Activated CD8-positive, alpha-beta memory T cell treated with anti-CD3 and anti-CD28 coated beads, Interleukin-2, amount 50 U/mL, for 48 hours (primary cell): ENCODE data around the gene AADACL2.
"Not testable (repeated sequence)": the region's sequence is repeated elsewhere in the genome, so short reads cannot be mapped to it uniquely, and the experiment has no call there.

Experiments used
- DNase-seq: peaks from one replicate; pipeline ENCODE4 v3.0.0-alpha.2; 2020

The AADACL2 gene

GRCh38 chr3:151768393-151768930 lies 34.7 kb downstream of the AADACL2 start:
- DNase-seq, result no peak

- DNase-seq, result no peak
Observed at GRCh38 chr3:151769175-151769574, 35.4 kb downstream of the AADACL2 start.

GRCh38 chr3:151770956-151771355 lies 37.2 kb downstream of the AADACL2 start:
- DNase-seq, result no peak

- DNase-seq, result no peak
Observed at GRCh38 chr3:151772825-151773480, 39.2 kb downstream of the AADACL2 start.

- DNase-seq, result no peak
Observed at GRCh38 chr3:151774235-151774634, 40.5 kb downstream of the AADACL2 start.

- no peak for DNase-seq
Observed at GRCh38 chr3:151774910-151775309, 41.2 kb downstream of the AADACL2 start.

GRCh38 chr3:151775314-151776258 lies 41.9 kb downstream of the AADACL2 start:
- no peak for DNase-seq

GRCh38 chr3:151776259-151776740 lies 42.6 kb downstream of the AADACL2 start:
- no peak for DNase-seq

- DNase-seq, result no peak
Observed at GRCh38 chr3:151777880-151778279, 44.2 kb downstream of the AADACL2 start.

- DNase-seq, result no peak
Observed at GRCh38 chr3:151787626-151788025, 53.9 kb downstream of the AADACL2 start.

GRCh38 chr3:151788401-151788800 lies 54.7 kb downstream of the AADACL2 start:
- DNase-seq, result no peak

GRCh38 chr3:151789853-151790463 lies 56.2 kb downstream of the AADACL2 start:
- DNase-seq, result no peak

- not testable (repeated sequence) for DNase-seq
Observed at GRCh38 chr3:151790763-151791162, 57.0 kb downstream of the AADACL2 start.

GRCh38 chr3:151792411-151792810 lies 58.7 kb downstream of the AADACL2 start:
- no peak for DNase-seq

- DNase-seq, result no peak
Observed at GRCh38 chr3:151793636-151794035, 59.9 kb downstream of the AADACL2 start.

- no peak for DNase-seq
Observed at GRCh38 chr3:151794080-151794479, 60.4 kb downstream of the AADACL2 start.

GRCh38 chr3:151795276-151795675 lies 61.5 kb downstream of the AADACL2 start:
- DNase-seq, result no peak

GRCh38 chr3:151796105-151796680 lies 62.5 kb downstream of the AADACL2 start:
- no peak for DNase-seq

GRCh38 chr3:151798466-151798865 lies 64.7 kb downstream of the AADACL2 start:
- no peak for DNase-seq

GRCh38 chr3:151800431-151800830 lies 66.7 kb downstream of the AADACL2 start:
- DNase-seq, result no peak

GRCh38 chr3:151804267-151804666 lies 70.5 kb downstream of the AADACL2 start:
- no peak for DNase-seq

GRCh38 chr3:151806838-151807237 lies 73.1 kb downstream of the AADACL2 start:
- DNase-seq, result no peak
